ENCODE data around the gene DUT.

DUT gene

GRCh38 chr15:48388910-48389309 lies 57.7 kb downstream of the DUT start:
- Histone ChIP-seq H3K9me3 (no peaks in the 10 kb centered on the region), H3K27me3 (no peaks in the 10 kb centered on the region), H3K4me1 (ENCODE audit: control insufficient read depth in 1 of 2, insufficient read depth in 1 of 2, low read depth in 1 of 2, low read length in 1 of 2) (no peaks in the 10 kb centered on the region), H3K27ac (no peak overlapping the region), H3K4me3 (ENCODE audit: low read depth in 1 of 2, low read length in 1 of 2) (no peak overlapping the region), H3K36me3 (no peaks in the 10 kb centered on the region)
- TF ChIP-seq, protein P1, sequence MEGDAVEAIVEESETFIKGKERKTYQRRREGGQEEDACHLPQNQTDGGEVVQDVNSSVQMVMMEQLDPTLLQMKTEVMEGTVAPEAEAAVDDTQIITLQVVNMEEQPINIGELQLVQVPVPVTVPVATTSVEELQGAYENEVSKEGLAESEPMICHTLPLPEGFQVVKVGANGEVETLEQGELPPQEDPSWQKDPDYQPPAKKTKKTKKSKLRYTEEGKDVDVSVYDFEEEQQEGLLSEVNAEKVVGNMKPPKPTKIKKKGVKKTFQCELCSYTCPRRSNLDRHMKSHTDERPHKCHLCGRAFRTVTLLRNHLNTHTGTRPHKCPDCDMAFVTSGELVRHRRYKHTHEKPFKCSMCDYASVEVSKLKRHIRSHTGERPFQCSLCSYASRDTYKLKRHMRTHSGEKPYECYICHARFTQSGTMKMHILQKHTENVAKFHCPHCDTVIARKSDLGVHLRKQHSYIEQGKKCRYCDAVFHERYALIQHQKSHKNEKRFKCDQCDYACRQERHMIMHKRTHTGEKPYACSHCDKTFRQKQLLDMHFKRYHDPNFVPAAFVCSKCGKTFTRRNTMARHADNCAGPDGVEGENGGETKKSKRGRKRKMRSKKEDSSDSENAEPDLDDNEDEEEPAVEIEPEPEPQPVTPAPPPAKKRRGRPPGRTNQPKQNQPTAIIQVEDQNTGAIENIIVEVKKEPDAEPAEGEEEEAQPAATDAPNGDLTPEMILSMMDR (IDR thresholded peaks at IDR 0.05), result no peak

GRCh38 chr15:48389691-48390143 lies 58.5 kb downstream of the DUT start:
- H3K9me3 ChIP-seq, result no peaks in the 10 kb centered on the region
- no peaks in the 10 kb centered on the region for H3K4me1 ChIP-seq (ENCODE audit: control insufficient read depth in 1 of 2, insufficient read depth in 1 of 2, low read depth in 1 of 2, low read length in 1 of 2)
- TF ChIP-seq, protein P1 (IDR thresholded peaks at IDR 0.05), result no peak
- no peak overlapping the region for H3K27ac ChIP-seq
- no peak overlapping the region for H3K4me3 ChIP-seq (ENCODE audit: low read depth in 1 of 2, low read length in 1 of 2)
- no peaks in the 10 kb centered on the region for H3K36me3 ChIP-seq
- H3K27me3 ChIP-seq, result no peaks in the 10 kb centered on the region

- no peak overlapping the region for H3K27ac ChIP-seq
- H3K27me3 ChIP-seq, result no peaks in the 10 kb centered on the region
- H3K4me1 ChIP-seq (ENCODE audit: control insufficient read depth in 1 of 2, insufficient read depth in 1 of 2, low read depth in 1 of 2, low read length in 1 of 2), result no peaks in the 10 kb centered on the region
- H3K9me3 ChIP-seq, result no peaks in the 10 kb centered on the region
- H3K4me3 ChIP-seq (ENCODE audit: low read depth in 1 of 2, low read length in 1 of 2), result no peak overlapping the region
- H3K36me3 ChIP-seq, result no peaks in the 10 kb centered on the region
- TF ChIP-seq, protein P1 (IDR thresholded peaks at IDR 0.05), result no peak
Measured at GRCh38 chr15:48391950-48392349, 60.7 kb downstream of the DUT start.

DNA sequence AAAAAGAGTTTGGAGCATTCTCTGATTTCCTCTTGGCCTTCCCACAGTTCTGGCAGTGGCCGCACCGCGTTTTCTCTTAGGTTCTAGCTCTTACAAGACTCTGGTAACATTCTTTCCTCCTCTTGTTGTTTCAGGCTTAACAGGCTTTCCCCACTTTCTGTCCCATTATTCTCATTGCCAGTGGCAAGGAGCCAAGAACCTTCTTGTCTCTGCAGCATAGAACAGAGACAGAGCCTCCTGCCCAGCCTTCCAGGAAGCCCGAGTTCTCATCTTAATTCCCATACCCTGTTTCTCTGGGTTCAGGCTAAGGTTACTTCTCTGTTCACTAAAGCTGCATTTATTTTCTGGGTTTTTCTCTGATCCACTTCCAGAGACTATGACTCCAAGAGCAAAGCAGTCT lies 61.1 kb downstream of the DUT start:
- Histone ChIP-seq H3K27me3 (no peaks in the 10 kb centered on the region), H3K4me1 (ENCODE audit: control insufficient read depth in 1 of 2, insufficient read depth in 1 of 2, low read depth in 1 of 2, low read length in 1 of 2) (no peaks in the 10 kb centered on the region), H3K4me3 (ENCODE audit: low read depth in 1 of 2, low read length in 1 of 2) (no peak overlapping the region), H3K9me3 (no peaks in the 10 kb centered on the region), H3K36me3 (no peaks in the 10 kb centered on the region), H3K27ac (no peak overlapping the region)
- TF ChIP-seq, protein P1 (IDR thresholded peaks at IDR 0.05), result no peak

All from neutrophil (primary cell).